Heart right ventricle (tissue), 16 donors: ENCODE measurements around the gene PDZK1IP1. TPM values are rescaled to one million over a fixed set of nuclear protein-coding genes. Genes with fewer than 3 reads are reported as not detected.

Source experiments
- ATAC-seq, 8 donors: fragments of 200-7000 bp; cut with Tn5 transposase; one replicate each; pipeline ENCODE4 v1.9.1; 2020; ENCODE audit warnings: mild to moderate bottlenecking in 8 of 8, moderate library complexity in 8 of 8, moderate number of reproducible peaks in 1 of 8
- DNase-seq, 2 donors: peaks; one replicate each; pipeline ENCODE4 v3.0.0-alpha.2; 2020
- H3K27ac ChIP-seq, 10 donors: fragments of 200-600 bp; sonication (generic) in 2 of 10; one replicate each; pipeline versions ENCODE4 v1.5.0 to v1.8.0; 2020 to 2022; ENCODE audit warnings: mild to moderate bottlenecking in 3 of 10
- H3K27me3 ChIP-seq, 7 donors: fragments of 200-600 bp; one replicate each; pipeline ENCODE4 v1.8.0; 2021 to 2022; ENCODE audit warnings: mild to moderate bottlenecking in 2 of 7
- H3K36me3 ChIP-seq, 9 donors: fragments of 200-600 bp; sonication (generic) in 1 of 9; one replicate each; pipeline versions ENCODE4 v1.5.0 to v1.8.0; 2020 to 2022; ENCODE audit warnings: mild to moderate bottlenecking in 2 of 9
- H3K4me1 ChIP-seq, 9 donors: fragments of 200-600 bp; sonication (generic) in 1 of 9; one replicate each; pipeline versions ENCODE4 v1.5.0 to v1.8.0; 2020 to 2022; ENCODE audit warnings: mild to moderate bottlenecking in 4 of 9
- H3K4me3 ChIP-seq, 10 donors: fragments of 200-600 bp; sonication (generic) in 2 of 10; one replicate each; pipeline versions ENCODE4 v1.5.0 to v1.8.0; 2020 to 2022; ENCODE audit warnings: mild to moderate bottlenecking in 7 of 10, moderate library complexity in 2 of 10
- H3K9me3 ChIP-seq, 11 donors: fragments of 200-600 bp in 10 of 11; sonication (generic) in 2 of 11; one replicate each; pipeline versions ENCODE4 v1.5.0 to v1.8.0; 2013 to 2022; ENCODE audit warnings: mild to moderate bottlenecking in 2 of 11, control low read depth in 1 of 11, moderate library complexity in 1 of 11
- CTCF ChIP-seq, 9 donors: fragments of 200-600 bp; sonication (generic) in 2 of 9; IDR thresholded peaks; one replicate each; pipeline versions ENCODE4 v1.5.0 to v1.8.0; 2021 to 2022; ENCODE audit warnings: antibody characterized with exemption in 9 of 9, mild to moderate bottlenecking in 5 of 9, moderate library complexity in 1 of 9
- WGBS, 2 donors: extraction: QIAGEN DNeasy Blood & Tissue Kit; methylation state at CpG; one replicate each; pipeline ENCODE4 v1.1.7; 2013; ENCODE audit warnings: inconsistent platforms in 1 of 2; 5-methylcytosine and 5-hydroxymethylcytosine counted together
- intact Hi-C, 10 donors: fragments of 100-400 bp; cut with DNase I; formaldehyde crosslinking; loops; one replicate each; pipeline versions ENCODE4 v1.11.1 to v1.14.2; 2022
- long read RNA-seq, 3 donors: library from polyadenylated mRNA; unstranded; transcript quantifications; one replicate each; pipeline ENCODE4 v2.0.0, GENCODE V29; 2020 to 2021
- polyA plus RNA-seq, 2 donors: library from polyadenylated mRNA; stranded (reverse); fragments of 200-250 nt; gene quantifications; one replicate each; pipeline ENCODE4 v1.2.3, GENCODE V29; 2013
- total RNA-seq, 10 donors: library from RNA; stranded (reverse); fragmentation: NEBNext Ultra II Directional in 3 of 10; extraction: Animal tissue kit (Norgen Biotek cat#: 25700) in 3 of 10; gene quantifications; one replicate each; pipeline versions ENCODE4 v1.2.1 to v1.2.4, GENCODE V29; 2021 to 2023
- donor health status: Arrhythmogenic right ventricular cardiomyopathy.
- donor health status: ischemic (EF 13 %, LVEDD 7.1; RV severe dilation, severe dysfunction).
- donor health status: healthy with polysubstance abuse.
- donor health status: DM: no; HTN: yes; CAD: no.
- donor health status: DM: no; HTN: no; CAD: no.
- donor health status: ischemic (EF 25% LVEDD 6.9; RV normal size, moderate dysfunction).
- donor health status: ischemic (EF 25% LVEDD 5.7; RV mildly dilated, moderate dysfunction).
- donor health status: healthy.
- donor health status: DM: yes; HTN: yes; CAD: no.
- donor health status: Ischemic cardiomyopathy.
- donor health status: ischemic (EF 35%, LVEDD 5.7; RV mildly dilated, moderate dysfunction).
- donor health status: nonischemic (EF 11% LVEDD 7.7; RV severe dilation, severe dysfunction).
- donor health status: DM: yes; HTN: yes; CAD: no.
- donor health status: PGD.
- donor health status: ischemic (EF 29% LVEDD 5.4; RV normal size, mild dysfunction).
- donor health status: nonischemic (EF 23%, LVEDD 6.1; RV moderate dilation, normal function).

PDZK1IP1 gene, protein sequence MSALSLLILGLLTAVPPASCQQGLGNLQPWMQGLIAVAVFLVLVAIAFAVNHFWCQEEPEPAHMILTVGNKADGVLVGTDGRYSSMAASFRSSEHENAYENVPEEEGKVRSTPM
- total RNA-seq (under 1 TPM in 2 of 10 donors, not detected in 8; 0.44 to 0.78 TPM), polyA plus RNA-seq (under 1 TPM; 0.23 to 0.51 TPM)
- long read RNA-seq, donor 1 = 0 reads
- long read RNA-seq, donor 2 = 0 reads
- long read RNA-seq, donor 3 = 0 reads

DNA sequence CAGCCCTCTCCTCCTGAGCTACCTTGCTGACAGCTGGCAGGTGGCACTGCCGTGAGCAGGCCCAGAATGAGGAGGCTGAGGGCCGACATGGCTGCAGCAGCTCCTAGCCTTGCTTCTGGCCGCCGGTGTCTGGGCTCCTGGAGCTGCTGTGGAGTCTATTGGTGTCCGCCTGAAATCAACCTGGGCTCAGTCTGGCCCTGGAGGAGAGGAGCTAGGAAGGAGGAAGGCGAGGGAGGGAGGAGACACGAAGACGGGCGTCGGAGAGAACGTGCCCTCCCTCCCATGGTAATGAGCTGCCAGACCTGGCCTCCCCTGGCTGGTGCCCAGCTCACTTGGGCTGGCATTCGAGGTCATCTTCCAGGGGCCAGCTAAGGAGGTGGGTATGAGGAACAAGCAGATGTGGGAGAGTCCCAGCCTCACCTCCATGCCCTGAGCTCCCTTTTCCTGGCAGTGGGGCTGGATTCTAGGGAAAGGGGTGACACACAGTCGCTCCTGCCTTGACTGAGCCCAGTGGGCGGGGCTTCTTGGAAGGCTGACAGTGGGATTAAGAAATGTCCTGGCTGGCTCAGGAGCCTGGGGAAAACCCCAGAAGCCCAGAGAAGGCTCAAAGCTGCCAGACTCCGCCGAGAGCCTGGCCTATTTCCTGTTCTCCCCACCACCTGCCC lies at the start of gene PDZK1IP1:
PDZK1IP1 (minus strand) TSS at position 193 of the 665 bp plus-strand sequence; CDS start at position 89, 104 bp downstream.
- no peak for TF ChIP-seq CTCF (IDR thresholded peaks at IDR 0.05)
- DNase-seq (peak; percentile 54 to 71), ATAC-seq (peak; percentile 48 to 87 (median 62))
- Histone ChIP-seq H3K36me3 (no peaks in the 10 kb centered on the region), H3K27ac (no peak within 1 kb of the TSS), H3K4me1 (peaks cover 2 to 25% (median 21%) of the 10 kb centered on the region in 9 donors), H3K9me3 (no peaks in the 10 kb centered on the region), H3K27me3 (peaks cover 0 to 13% (median 0%) of the 10 kb centered on the region in 7 donors), H3K4me3 (no peak within 1 kb of the TSS)
- intact Hi-C loops = loop anchor here in 9 of 10 donors (5.0 to 10.0 kb wide), 10 partner anchors 72 to 537 kb away; partner anchors contain the start of genes CMPK1 (in 3 of the 9) and FOXE3 (in 1 of the 9)
- 51 to 64% methylated on average over 16 of the region's 16 CpGs for WGBS, 2 donors

GRCh38 chr1:47238935-47239592 lies 49.2 kb upstream of the PDZK1IP1 start:
- TF ChIP-seq CTCF (IDR thresholded peaks at IDR 0.05) = no peak
- H3K27me3 ChIP-seq = peaks cover 0 to 57% (median 24%) of the 10 kb centered on the region in 7 donors
- ATAC-seq = no peak

GRCh38 chr1:47235806-47236205 lies 46.0 kb upstream of the PDZK1IP1 start:
- TF ChIP-seq CTCF (IDR thresholded peaks at IDR 0.05) = no peak
- no peaks in the 10 kb centered on the region for H3K9me3 ChIP-seq
- H3K4me3 ChIP-seq = peak overlapping the region in 2 of 10 donors; percentile 22 to 23
- ATAC-seq (no peak), DNase-seq (no peak)
- 69% methylated on average over 4 of the region's 4 CpGs for whole genome bisulfite sequencing, 2 donors
- H3K4me1 ChIP-seq = peaks cover 4 to 30% (median 22%) of the 10 kb centered on the region in 9 donors
- intact Hi-C loops = no loop called here
- peak overlapping the region in 9 of 10 donors; percentile 20 to 67 (median 60) for H3K27ac ChIP-seq
- peaks cover 20 to 73% (median 49%) of the 10 kb centered on the region in 7 donors for H3K27me3 ChIP-seq
- no peaks in the 10 kb centered on the region for H3K36me3 ChIP-seq

More at GRCh38 chr1:47238935-47239592, 49.2 kb upstream of the PDZK1IP1 start:
- no peak for DNase-seq
- Histone ChIP-seq H3K9me3 (no peaks in the 10 kb centered on the region), H3K36me3 (no peaks in the 10 kb centered on the region), H3K4me3 (no peak overlapping the region), H3K27ac (no peak overlapping the region), H3K4me1 (peaks cover 0 to 26% (median 15%) of the 10 kb centered on the region in 9 donors)
- WGBS, 2 donors = 59 to 61% methylated on average over 5 of the region's 5 CpGs
- intact Hi-C loops = no loop called here

- H3K4me3 ChIP-seq = peak overlapping the region in 3 of 10 donors; percentile 22 to 26 (median 23)
- intact Hi-C loops = no loop called here
- H3K27ac ChIP-seq = peak overlapping the region in 9 of 10 donors; percentile 20 to 67 (median 60)
- WGBS, 2 donors = 14 to 18% methylated on average over 21 of the region's 21 CpGs
- peaks cover 25 to 78% (median 54%) of the 10 kb centered on the region in 7 donors for H3K27me3 ChIP-seq
- H3K36me3 ChIP-seq = no peaks in the 10 kb centered on the region
- TF ChIP-seq CTCF (IDR thresholded peaks at IDR 0.05) = no peak
- peaks cover 5 to 35% (median 24%) of the 10 kb centered on the region in 9 donors for H3K4me1 ChIP-seq
- H3K9me3 ChIP-seq = no peaks in the 10 kb centered on the region
- ATAC-seq (peak; percentile 22 to 69 (median 48)), DNase-seq (peak; percentile 56 to 66)
Measured at GRCh38 chr1:47235241-47235681, 45.4 kb upstream of the PDZK1IP1 start.
